ENCODE results near the gene PPP1R14C. TPM values are rescaled to one million over a fixed set of nuclear protein-coding genes. Genes with fewer than 3 reads are reported as not detected.

The PPP1R14C gene
- total RNA-seq, 1 donor from 2014 or later, result 0.98 TPM

GRCh38 chr6:150251566-150252186, 108.8 kb downstream of the PPP1R14C start:
- no peaks in the 10 kb centered on the region for H3K36me3 Mint-ChIP-seq (ENCODE audit: insufficient read depth)
- H3K4me3 Mint-ChIP-seq (ENCODE audit: low read depth), result no peak overlapping the region
- H3K27ac Mint-ChIP-seq, result no peak overlapping the region
- peaks cover 3% of the 10 kb centered on the region for H3K9me3 Mint-ChIP-seq (ENCODE audit: low read depth)
- H3K4me1 Mint-ChIP-seq (ENCODE audit: low read depth), result no peaks in the 10 kb centered on the region
- DNase-seq (ENCODE audit: low spot score, unreplicated experiment), result no peak
- H3K27me3 Mint-ChIP-seq, result peaks cover 11% of the 10 kb centered on the region
- TF ChIP-seq, protein P1, sequence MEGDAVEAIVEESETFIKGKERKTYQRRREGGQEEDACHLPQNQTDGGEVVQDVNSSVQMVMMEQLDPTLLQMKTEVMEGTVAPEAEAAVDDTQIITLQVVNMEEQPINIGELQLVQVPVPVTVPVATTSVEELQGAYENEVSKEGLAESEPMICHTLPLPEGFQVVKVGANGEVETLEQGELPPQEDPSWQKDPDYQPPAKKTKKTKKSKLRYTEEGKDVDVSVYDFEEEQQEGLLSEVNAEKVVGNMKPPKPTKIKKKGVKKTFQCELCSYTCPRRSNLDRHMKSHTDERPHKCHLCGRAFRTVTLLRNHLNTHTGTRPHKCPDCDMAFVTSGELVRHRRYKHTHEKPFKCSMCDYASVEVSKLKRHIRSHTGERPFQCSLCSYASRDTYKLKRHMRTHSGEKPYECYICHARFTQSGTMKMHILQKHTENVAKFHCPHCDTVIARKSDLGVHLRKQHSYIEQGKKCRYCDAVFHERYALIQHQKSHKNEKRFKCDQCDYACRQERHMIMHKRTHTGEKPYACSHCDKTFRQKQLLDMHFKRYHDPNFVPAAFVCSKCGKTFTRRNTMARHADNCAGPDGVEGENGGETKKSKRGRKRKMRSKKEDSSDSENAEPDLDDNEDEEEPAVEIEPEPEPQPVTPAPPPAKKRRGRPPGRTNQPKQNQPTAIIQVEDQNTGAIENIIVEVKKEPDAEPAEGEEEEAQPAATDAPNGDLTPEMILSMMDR (IDR thresholded peaks at IDR 0.05; ENCODE audit: unreplicated experiment), result no peak

GRCh38 chr6:150252714-150253444, 110.0 kb downstream of the PPP1R14C start:
- H3K9me3 Mint-ChIP-seq (ENCODE audit: low read depth), result no peaks in the 10 kb centered on the region
- DNase-seq (ENCODE audit: low spot score, unreplicated experiment), result no peak
- H3K27me3 Mint-ChIP-seq, result peaks cover 11% of the 10 kb centered on the region
- H3K4me3 Mint-ChIP-seq (ENCODE audit: low read depth), result no peak overlapping the region
- no peak overlapping the region for H3K27ac Mint-ChIP-seq
- TF ChIP-seq, protein P1 (IDR thresholded peaks at IDR 0.05; ENCODE audit: unreplicated experiment), result no peak
- no peaks in the 10 kb centered on the region for H3K36me3 Mint-ChIP-seq (ENCODE audit: insufficient read depth)
- no peaks in the 10 kb centered on the region for H3K4me1 Mint-ChIP-seq (ENCODE audit: low read depth)

- Mint-ChIP-seq H3K36me3 (ENCODE audit: insufficient read depth) (no peaks in the 10 kb centered on the region), H3K27ac (no peak overlapping the region)
Measured at GRCh38 chr6:150253489-150253888, 110.6 kb downstream of the PPP1R14C start.

GRCh38 chr6:150254770-150255169, 111.9 kb downstream of the PPP1R14C start:
- H3K36me3 Mint-ChIP-seq (ENCODE audit: insufficient read depth), result no peaks in the 10 kb centered on the region
- TF ChIP-seq, protein P1 (IDR thresholded peaks at IDR 0.05; ENCODE audit: unreplicated experiment), result no peak
- no peak overlapping the region for H3K27ac Mint-ChIP-seq
- no peaks in the 10 kb centered on the region for H3K9me3 Mint-ChIP-seq (ENCODE audit: low read depth)
- DNase-seq (ENCODE audit: low spot score, unreplicated experiment), result no peak
- no peaks in the 10 kb centered on the region for H3K4me1 Mint-ChIP-seq (ENCODE audit: low read depth)
- H3K4me3 Mint-ChIP-seq (ENCODE audit: low read depth), result no peak overlapping the region
- H3K27me3 Mint-ChIP-seq, result peaks cover 11% of the 10 kb centered on the region

More at GRCh38 chr6:150253489-150253888, 110.6 kb downstream of the PPP1R14C start:
- Mint-ChIP-seq H3K4me3 (ENCODE audit: low read depth) (no peak overlapping the region), H3K4me1 (ENCODE audit: low read depth) (no peaks in the 10 kb centered on the region), H3K9me3 (ENCODE audit: low read depth) (no peaks in the 10 kb centered on the region), H3K27me3 (peaks cover 11% of the 10 kb centered on the region)
- DNase-seq (ENCODE audit: low spot score, unreplicated experiment), result no peak
- TF ChIP-seq, protein P1 (IDR thresholded peaks at IDR 0.05; ENCODE audit: unreplicated experiment), result no peak

DNA sequence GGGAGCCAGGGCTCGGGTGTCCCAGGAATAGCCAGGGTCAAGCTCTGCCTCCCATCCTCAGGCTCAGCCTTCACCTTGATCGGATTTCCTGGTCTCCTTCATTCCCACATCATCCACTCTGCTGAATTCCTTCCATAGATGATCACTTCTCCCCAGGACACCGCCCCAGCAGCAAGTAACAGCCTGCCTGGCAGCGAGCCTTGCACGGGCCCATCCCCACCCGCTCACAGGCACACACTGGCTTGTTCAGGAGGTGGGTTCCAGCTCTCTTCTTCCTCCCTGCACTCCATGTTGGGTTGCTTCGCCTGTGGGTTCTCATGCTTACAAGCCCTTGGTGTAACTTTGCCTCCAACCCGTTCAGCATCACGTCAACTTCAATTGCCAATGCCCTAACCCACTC, 113.0 kb downstream of the PPP1R14C start:
- H3K9me3 Mint-ChIP-seq (ENCODE audit: low read depth), result no peaks in the 10 kb centered on the region
- peaks cover 11% of the 10 kb centered on the region for H3K27me3 Mint-ChIP-seq
- H3K36me3 Mint-ChIP-seq (ENCODE audit: insufficient read depth), result no peaks in the 10 kb centered on the region
- H3K4me1 Mint-ChIP-seq (ENCODE audit: low read depth), result no peaks in the 10 kb centered on the region
- TF ChIP-seq, protein P1 (IDR thresholded peaks at IDR 0.05; ENCODE audit: unreplicated experiment), result no peak
- no peak for DNase-seq (ENCODE audit: low spot score, unreplicated experiment)
- H3K27ac Mint-ChIP-seq, result no peak overlapping the region
- H3K4me3 Mint-ChIP-seq (ENCODE audit: low read depth), result no peak overlapping the region
